HG02571 (cell line): ENCODE data around the gene PPP1R26.
"Not testable (repeated sequence)": the region's sequence is repeated elsewhere in the genome, so short reads cannot be mapped to it uniquely, and the experiment has no call there.

Experiments used
- ATAC-seq: cut with Tn5 transposase; IDR thresholded peaks from one replicate; pipeline ENCODE4 v1.9.1; 2021; ENCODE audit warnings: mild to moderate bottlenecking, moderate library complexity; ENCODE audit not compliant: unreplicated experiment

PPP1R26 gene, protein sequence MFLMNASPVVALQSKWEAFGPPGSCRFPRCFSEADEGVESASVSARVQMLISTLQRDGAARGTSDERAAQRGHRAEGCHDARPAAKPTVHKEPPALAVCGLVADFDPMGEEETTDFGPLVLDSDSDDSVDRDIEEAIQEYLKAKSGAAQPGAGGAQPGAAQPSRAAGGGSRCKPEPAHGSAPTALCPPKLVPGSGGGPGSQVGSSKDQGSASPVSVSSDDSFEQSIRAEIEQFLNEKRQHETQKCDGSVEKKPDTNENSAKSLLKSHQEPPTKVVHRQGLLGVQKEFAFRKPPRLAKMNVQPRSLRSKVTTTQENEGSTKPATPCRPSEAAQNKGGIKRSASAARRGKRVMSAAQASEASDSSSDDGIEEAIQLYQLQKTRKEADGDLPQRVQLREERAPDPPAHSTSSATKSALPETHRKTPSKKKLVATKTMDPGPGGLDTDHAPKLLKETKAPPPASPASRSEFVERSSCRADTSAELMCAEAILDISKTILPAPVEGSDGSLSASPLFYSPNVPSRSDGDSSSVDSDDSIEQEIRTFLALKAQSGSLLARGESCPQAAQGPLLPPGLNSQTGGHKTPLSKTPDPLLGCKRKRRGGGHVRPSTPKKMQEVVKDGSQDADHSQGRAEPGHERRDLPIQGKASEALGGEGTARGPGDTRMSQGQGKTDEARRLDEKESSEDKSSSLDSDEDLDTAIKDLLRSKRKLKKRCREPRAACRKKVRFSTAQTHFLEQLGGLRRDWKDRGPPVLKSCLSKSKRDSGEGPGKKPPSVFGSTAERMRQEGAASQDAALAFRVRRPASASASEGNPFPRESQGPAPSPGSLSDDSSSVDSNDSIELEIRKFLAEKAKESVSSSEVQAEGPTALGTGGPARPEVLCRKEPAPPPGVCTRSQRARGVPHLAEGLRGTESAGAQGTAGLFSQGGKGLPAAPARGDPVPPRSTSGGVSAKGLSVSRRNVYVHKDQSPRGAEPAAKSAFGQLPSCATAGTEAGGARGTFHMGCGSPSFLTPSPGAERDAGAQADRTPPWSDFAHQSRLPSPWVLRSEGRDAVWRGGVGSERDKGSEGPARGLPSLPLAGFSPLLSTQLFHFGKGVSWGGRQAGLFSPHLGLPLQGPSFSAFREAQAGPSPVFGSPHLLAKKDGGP (N-terminal part only)

GRCh38 chr9:135479469-135480052, at the start of gene PPP1R26:
Gene PPP1R26, plus strand, starts transcription at chr9:135479782. Its CDS starts 4,729 bp downstream, at chr9:135484511.
- ATAC-seq = no peak

DNA sequence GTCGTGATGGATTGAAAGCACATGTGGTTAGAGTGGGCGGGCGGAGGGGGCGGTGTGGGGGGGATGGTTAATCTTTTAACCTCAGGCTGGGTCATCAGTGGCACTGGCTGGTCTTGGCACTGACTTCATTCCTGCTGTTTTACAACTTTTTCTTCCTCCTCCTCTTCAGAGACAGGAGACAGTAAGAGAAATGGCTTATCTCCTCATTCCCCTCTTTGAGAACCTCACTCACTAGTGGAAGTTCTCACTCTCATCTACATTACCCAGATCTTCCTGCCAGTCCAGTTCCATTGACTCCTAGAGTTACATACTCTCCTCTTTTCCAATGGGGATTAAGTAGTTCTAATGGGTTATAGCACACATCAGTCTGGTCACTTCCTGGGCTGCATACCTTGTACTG, 42.3 kb upstream of the PPP1R26 start:
- no peak for ATAC-seq

- not testable (repeated sequence) for ATAC-seq
These were observed 41.9 kb upstream of the PPP1R26 start for GRCh38 chr9:135437696-135438095.

GRCh38 chr9:135438581-135439232, 40.9 kb upstream of the PPP1R26 start:
- ATAC-seq = not testable (repeated sequence)

GRCh38 chr9:135439514-135439913, 40.1 kb upstream of the PPP1R26 start:
- ATAC-seq = not testable (repeated sequence)

DNA sequence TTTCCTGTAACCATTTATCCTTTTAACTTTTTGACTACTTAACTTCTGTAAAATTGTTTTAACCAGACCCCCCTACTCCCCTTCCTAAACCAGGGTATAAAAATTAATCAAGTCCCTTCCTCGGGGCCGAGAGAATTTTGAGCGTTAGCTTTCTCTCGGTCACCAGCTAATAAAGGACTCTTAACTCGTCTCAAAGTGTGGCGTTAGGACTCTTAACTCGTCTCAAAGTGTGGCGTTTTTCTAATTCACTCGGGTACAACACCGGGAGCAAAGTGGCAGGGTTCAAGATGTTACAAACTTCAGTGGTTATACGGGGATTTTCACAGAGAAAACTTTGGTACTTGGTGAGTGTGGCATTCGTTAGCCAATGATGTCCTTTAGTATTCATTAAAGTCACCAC, 39.7 kb upstream of the PPP1R26 start:
- ATAC-seq = no peak

DNA sequence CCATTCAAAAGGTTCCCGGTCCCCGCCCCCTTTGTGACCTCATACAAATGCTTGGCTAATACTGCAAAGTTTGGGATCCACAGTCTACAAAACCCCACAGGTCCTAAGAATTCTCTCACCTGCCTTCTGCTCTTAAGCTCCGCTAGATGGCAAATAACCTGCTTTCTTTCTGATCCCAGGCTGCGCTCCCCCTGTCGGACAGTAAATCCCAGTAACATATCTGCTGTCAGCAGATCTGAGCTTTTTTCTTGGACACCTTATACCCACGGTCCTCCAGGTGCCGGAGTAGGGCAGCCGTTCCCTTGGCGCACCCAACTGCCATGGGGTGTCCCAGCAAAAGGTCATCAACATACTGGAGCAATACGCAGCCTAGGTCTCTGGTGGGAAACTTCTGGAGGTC, 39.0 kb upstream of the PPP1R26 start:
- ATAC-seq = no peak

GRCh38 chr9:135441105-135442071, 38.2 kb upstream of the PPP1R26 start:
- ATAC-seq = not testable (repeated sequence)

DNA sequence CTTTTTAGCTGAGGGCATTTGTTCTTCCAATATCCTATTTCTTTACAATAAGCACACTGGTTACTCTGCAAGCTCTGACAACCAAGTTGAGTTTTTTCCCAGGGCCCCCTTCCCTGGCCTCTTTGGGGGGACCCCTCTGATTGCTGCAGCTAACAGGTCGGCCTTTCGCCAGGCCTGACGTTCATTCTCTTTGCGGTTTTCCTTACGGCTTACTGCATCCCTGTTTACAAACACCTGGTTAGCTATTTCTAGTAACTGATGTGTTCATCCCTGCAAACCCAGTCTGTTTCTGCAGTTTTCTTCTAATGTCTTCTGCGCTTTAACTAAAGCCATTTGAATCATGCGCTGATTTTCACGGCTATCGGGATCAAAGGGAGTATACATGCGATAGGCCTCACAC, 37.5 kb upstream of the PPP1R26 start:
- no peak for ATAC-seq

- ATAC-seq = no peak
These were observed 35.7 kb upstream of the PPP1R26 start for GRCh38 chr9:135443797-135444425.

GRCh38 chr9:135447126-135447525, 32.5 kb upstream of the PPP1R26 start:
- no peak for ATAC-seq

DNA sequence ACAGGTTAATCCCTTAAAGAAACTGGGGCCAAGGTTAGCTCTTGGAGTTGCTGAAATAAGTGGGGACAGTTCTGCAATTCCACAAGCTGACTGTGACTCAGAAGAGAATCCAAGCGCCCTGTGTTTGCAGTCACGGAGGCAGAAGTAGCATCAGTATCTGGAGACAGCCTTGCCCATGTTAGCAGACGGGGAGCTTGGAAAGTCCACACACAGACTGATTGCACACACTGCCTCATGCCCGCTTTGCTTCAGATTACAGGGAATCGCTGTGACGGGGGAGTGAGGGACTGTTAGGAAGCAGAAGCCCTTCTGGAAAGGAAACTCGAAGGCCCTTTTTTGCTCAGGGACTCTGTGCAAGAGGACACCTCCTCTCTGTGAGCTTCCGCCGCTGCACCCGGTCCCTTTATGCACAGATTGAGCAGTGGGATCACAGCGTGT, 30.9 kb upstream of the PPP1R26 start:
- ATAC-seq = no peak

GRCh38 chr9:135449532-135449931, 30.1 kb upstream of the PPP1R26 start:
- not testable (repeated sequence) for ATAC-seq

GRCh38 chr9:135450956-135451355, 28.6 kb upstream of the PPP1R26 start:
- no peak for ATAC-seq

DNA sequence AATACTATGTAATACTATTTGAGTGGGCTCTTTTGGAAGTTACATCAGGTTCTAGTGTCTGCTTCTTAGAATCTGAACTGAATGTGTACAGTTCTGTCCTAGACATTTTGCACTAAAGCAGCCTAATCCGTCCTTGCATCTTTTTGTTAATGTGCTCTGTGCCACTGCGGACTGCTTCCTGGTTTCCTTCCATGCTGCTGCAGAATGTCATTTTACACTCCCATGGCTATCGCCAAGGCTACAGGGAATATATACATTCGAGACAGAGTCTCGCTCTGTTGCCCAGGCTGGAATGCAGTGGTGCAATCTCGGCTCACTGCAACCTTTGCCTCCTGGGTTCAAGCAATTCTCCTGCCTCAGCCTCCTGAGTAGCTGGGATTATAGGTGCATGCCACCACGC, 27.7 kb upstream of the PPP1R26 start:
- ATAC-seq = not testable (repeated sequence)

- ATAC-seq = no peak
These were observed 24.8 kb upstream of the PPP1R26 start for GRCh38 chr9:135454737-135455136.

DNA sequence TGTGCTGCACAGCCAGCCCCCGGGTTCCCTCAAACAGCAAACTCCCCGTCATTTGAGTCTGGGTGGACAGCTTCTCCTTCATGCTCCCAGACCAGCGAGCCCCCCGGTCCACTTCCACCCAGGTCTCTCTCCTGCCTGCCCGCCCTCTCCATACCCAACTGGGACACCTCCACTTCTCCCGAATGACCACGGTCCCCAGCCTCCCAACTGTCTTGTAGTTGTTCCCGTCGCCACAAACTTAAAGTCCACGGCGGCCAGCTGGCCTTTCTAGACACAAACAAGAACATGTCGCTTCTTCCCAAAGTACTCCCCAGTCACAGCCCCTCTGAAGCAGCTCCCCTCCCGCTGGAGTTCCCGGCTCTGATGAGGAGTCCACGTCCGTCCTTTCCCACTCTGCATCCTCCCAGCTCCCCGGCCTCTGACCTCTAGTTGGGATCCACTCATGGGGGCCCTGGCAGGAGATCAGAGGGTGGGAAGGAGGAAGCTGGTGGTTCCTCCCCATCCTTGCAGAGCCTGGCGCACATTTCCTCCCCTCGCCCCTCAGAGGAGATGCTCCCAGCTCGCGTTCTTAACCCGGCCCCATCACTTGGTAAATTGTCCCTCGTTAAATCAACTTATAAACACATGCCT, 24.1 kb upstream of the PPP1R26 start:
- no peak for ATAC-seq

GRCh38 chr9:135456436-135457104, 23.0 kb upstream of the PPP1R26 start:
- no peak for ATAC-seq
